Calu3 (cell line): ENCODE measurements around the gene SLC1A7. TPM values are rescaled to one million over a fixed set of nuclear protein-coding genes. Genes with fewer than 3 reads are reported as not detected.

Source experiments
- BruUV-seq: library from RNA; stranded (reverse); fragments of 400-500 nt; replicated peaks from 2 replicates; lab custom pipeline; 2021; lab: Mats Ljungman, UMichigan
- CTCF ChIA-PET: fragments of 300-600 bp; sonication (Branson Sonifier 250); formaldehyde crosslinking; loops from one replicate; lab custom pipeline; 2022; ENCODE audit warnings: antibody characterized with exemption; lab: Charles Lee
- DNase-seq: peaks from one replicate; pipeline ENCODE4 v3.0.0; 2022
- H3K27ac Mint-ChIP-seq: one replicate; pipeline ENCODE4 v1.8.0; 2022; ENCODE audit warnings: mixed read lengths; ENCODE audit not compliant: unreplicated experiment
- H3K27me3 Mint-ChIP-seq: one replicate; pipeline ENCODE4 v1.8.0; 2022; ENCODE audit warnings: mixed read lengths; ENCODE audit not compliant: unreplicated experiment
- H3K36me3 Mint-ChIP-seq: one replicate; pipeline ENCODE4 v1.8.0; 2022; ENCODE audit warnings: mild to moderate bottlenecking, moderate library complexity, mixed read lengths; ENCODE audit not compliant: insufficient read depth, unreplicated experiment
- H3K4me1 Mint-ChIP-seq: one replicate; pipeline ENCODE4 v1.8.0; 2022; ENCODE audit warnings: mild to moderate bottlenecking, low read depth, mixed read lengths; ENCODE audit not compliant: unreplicated experiment
- H3K4me3 Mint-ChIP-seq: one replicate; pipeline ENCODE4 v1.8.0; 2022; ENCODE audit warnings: mild to moderate bottlenecking, low read depth, moderate library complexity, mixed read lengths; ENCODE audit not compliant: unreplicated experiment
- H3K9me3 Mint-ChIP-seq: one replicate; pipeline ENCODE4 v1.8.0; 2022; ENCODE audit warnings: low read depth, mixed read lengths; ENCODE audit not compliant: unreplicated experiment
- CTCF ChIP-seq: fragments of 200-600 bp; IDR thresholded peaks from one replicate; pipeline ENCODE4 v1.8.0; 2022; ENCODE audit warnings: antibody characterized with exemption; ENCODE audit not compliant: unreplicated experiment
- intact Hi-C: fragments of 100-400 bp; cut with micrococcal nuclease; formaldehyde crosslinking; loops from one replicate; pipeline ENCODE4 v1.10.0; 2022; ENCODE audit not compliant: unreplicated experiment
- total RNA-seq: library from RNA; stranded (reverse); gene quantifications from 2 replicates; pipeline ENCODE4 v1.2.3, GENCODE V29; 2022

SLC1A7 gene
- total RNA-seq, 1 experiment from 2014 or later: not detected

DNA sequence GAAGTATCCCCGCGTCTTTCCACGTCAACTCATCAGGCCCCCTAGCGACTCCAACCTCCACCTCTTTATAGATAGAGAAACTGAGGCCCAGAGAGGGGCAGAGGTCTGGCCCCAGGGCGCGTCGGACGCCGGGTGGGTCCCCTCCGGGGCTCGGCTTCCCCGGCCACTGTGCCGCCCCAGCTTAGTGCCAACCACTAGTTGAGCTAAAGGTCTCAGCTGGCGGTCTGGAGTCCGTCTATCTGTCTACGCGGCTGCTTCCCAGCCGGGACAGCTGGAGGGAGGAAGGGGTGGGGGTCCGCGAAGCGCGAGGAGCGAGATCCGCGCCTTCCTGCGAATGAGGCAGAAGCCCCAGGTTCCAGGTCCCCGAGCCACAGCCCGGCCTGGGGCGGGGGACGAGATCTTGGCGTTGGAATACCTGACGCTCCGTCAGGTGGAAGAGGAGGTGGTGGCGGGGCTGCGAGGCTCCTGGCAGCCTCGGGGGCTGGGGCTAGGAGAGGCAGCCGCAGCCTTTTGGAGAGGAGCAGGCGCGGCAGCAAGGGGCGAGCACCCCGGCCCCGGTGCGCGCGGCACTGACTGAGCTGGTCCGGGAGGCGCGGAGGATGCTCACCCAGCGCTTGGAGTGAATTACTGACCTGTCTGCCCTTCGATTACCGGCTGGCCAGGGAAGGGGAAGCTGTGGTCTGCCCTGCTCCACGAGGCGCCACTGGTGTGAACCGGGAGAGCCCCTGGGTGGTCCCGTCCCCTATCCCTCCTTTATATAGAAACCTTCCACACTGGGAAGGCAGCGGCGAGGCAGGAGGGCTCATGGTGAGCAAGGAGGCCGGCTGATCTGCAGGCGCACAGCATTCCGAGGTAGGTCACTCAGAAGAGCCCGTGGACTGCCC, 79.5 kb downstream of the SLC1A7 start:
- Mint-ChIP-seq H3K36me3 (no peaks in the 10 kb centered on the region), H3K4me1 (no peaks in the 10 kb centered on the region), H3K9me3 (no peaks in the 10 kb centered on the region), H3K27ac (no peak overlapping the region), H3K27me3 (peaks cover 37% of the 10 kb centered on the region), H3K4me3 (no peak overlapping the region)
- no TSS peak for BruUV-seq
- DNase-seq: no peak
- CTCF ChIA-PET: no interaction called here
- no peak for TF ChIP-seq CTCF
- intact Hi-C loops: no loop called here

GRCh38 chr1:53061859-53062707, 80.4 kb downstream of the SLC1A7 start, which contains the start of gene PODN:
Gene PODN, plus strand, starts transcription at chr1:53062213. Its CDS starts 7,643 bp downstream, at chr1:53069856.
- no TSS peak for BruUV-seq
- no peak for DNase-seq
- CTCF ChIA-PET: no interaction called here
- H3K9me3 Mint-ChIP-seq: no peaks in the 10 kb centered on the region
- no peak within 1 kb of the TSS for H3K4me3 Mint-ChIP-seq
- no peaks in the 10 kb centered on the region for H3K36me3 Mint-ChIP-seq
- TF ChIP-seq CTCF: no peak
- H3K4me1 Mint-ChIP-seq: no peaks in the 10 kb centered on the region
- peaks cover 37% of the 10 kb centered on the region for H3K27me3 Mint-ChIP-seq
- intact Hi-C loops: no loop called here
- H3K27ac Mint-ChIP-seq: no peak within 1 kb of the TSS

DNA sequence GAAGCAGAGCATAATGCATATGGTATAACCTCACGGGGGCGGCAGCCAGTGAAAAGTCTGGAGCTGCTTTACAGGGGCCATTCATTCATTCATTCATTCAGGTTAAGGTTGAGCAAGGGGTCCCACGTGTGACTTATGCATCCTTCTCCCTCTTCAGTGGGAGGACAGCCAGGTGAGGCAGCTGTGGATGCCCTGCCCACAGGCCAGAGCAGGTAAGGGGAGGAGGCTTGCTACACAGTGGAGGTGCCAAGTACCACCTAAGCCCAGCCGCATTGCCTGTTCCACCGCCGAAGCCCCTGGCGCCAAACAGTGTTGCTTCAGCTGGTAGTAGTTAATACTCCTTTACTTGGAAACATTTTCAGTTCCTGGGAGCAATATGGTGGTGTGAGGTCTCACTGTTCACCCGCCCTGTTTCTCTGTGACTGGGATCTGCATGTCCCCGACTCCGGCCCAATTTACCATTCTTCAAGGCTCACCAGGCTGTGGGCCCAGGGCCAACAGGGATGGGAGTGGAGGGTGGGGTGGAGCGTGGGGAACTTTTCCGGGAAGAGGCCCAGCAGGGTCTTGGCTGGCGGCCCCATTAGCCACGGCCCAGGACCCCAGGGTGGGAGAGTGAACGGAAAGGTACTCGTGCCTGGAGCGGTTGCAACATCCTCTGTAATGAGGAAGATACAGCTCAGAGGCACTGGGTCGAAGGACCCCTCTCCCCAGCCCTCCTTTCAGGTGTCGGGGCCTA, 81.1 kb downstream of the SLC1A7 start:
- BruUV-seq: no TSS peak
- intact Hi-C loops: no loop called here
- CTCF ChIA-PET: no interaction called here
- no peak for DNase-seq
- no peaks in the 10 kb centered on the region for H3K36me3 Mint-ChIP-seq
- peaks cover 37% of the 10 kb centered on the region for H3K27me3 Mint-ChIP-seq
- no peaks in the 10 kb centered on the region for H3K9me3 Mint-ChIP-seq
- no peak overlapping the region for H3K27ac Mint-ChIP-seq
- no peaks in the 10 kb centered on the region for H3K4me1 Mint-ChIP-seq
- H3K4me3 Mint-ChIP-seq: no peak overlapping the region
- no peak for TF ChIP-seq CTCF

- no peak for TF ChIP-seq CTCF
- H3K9me3 Mint-ChIP-seq: no peaks in the 10 kb centered on the region
- intact Hi-C loops: no loop called here
- H3K4me3 Mint-ChIP-seq: no peak overlapping the region
- H3K36me3 Mint-ChIP-seq: no peaks in the 10 kb centered on the region
- no peaks in the 10 kb centered on the region for H3K4me1 Mint-ChIP-seq
- CTCF ChIA-PET: no interaction called here
- no TSS peak for BruUV-seq
- no peak for DNase-seq
- H3K27me3 Mint-ChIP-seq: peaks cover 37% of the 10 kb centered on the region
- H3K27ac Mint-ChIP-seq: no peak overlapping the region
Measured at GRCh38 chr1:53060579-53060978, 81.9 kb downstream of the SLC1A7 start.
